GM10266 (cell line): ENCODE data around the gene SOX18.

Experiments used
- DNase-seq: peaks from one replicate; pipeline ENCODE4 v3.0.0; 2012; ENCODE audit errors: extremely low spot score
- CTCF ChIP-seq: IDR thresholded peaks from 2 replicates; pipeline ENCODE4 v1.5.1; 2012; ENCODE audit warnings: mild to moderate bottlenecking, low read depth; ENCODE audit not compliant: control insufficient read depth, insufficient read depth; ENCODE audit errors: missing control alignments

The SOX18 gene

GRCh38 chr20:64049060-64049877 lies at the start of gene SOX18:
Gene SOX18 (minus strand): TSS chr20:64049639. CDS start chr20:64049516, 123 bp downstream.
- TF ChIP-seq CTCF, result peak; percentile 15
- DNase-seq, result no peak

GRCh38 chr20:64098471-64099013 lies 49.1 kb upstream of the SOX18 start:
- no peak for TF ChIP-seq CTCF
- DNase-seq, result no peak

- no peak for DNase-seq
Measured at GRCh38 chr20:64096535-64096934, 47.1 kb upstream of the SOX18 start.

GRCh38 chr20:64095927-64096326 lies 46.5 kb upstream of the SOX18 start:
- no peak for DNase-seq
- TF ChIP-seq CTCF, result no peak

More at GRCh38 chr20:64096535-64096934, 47.1 kb upstream of the SOX18 start:
- TF ChIP-seq CTCF, result no peak

GRCh38 chr20:64095455-64095854 lies 46.0 kb upstream of the SOX18 start:
- TF ChIP-seq CTCF, result no peak

GRCh38 chr20:64093013-64093503 lies 43.6 kb upstream of the SOX18 start:
- no peak for DNase-seq
- no peak for TF ChIP-seq CTCF

More at GRCh38 chr20:64095455-64095854, 46.0 kb upstream of the SOX18 start:
- DNase-seq, result no peak
